ENCODE measurements around the gene LEUTX. TPM values are rescaled to one million over a fixed set of nuclear protein-coding genes. Genes with fewer than 3 reads are reported as not detected.

Gene LEUTX
- total RNA-seq, 1 experiment from 2014 or later: not detected

DNA sequence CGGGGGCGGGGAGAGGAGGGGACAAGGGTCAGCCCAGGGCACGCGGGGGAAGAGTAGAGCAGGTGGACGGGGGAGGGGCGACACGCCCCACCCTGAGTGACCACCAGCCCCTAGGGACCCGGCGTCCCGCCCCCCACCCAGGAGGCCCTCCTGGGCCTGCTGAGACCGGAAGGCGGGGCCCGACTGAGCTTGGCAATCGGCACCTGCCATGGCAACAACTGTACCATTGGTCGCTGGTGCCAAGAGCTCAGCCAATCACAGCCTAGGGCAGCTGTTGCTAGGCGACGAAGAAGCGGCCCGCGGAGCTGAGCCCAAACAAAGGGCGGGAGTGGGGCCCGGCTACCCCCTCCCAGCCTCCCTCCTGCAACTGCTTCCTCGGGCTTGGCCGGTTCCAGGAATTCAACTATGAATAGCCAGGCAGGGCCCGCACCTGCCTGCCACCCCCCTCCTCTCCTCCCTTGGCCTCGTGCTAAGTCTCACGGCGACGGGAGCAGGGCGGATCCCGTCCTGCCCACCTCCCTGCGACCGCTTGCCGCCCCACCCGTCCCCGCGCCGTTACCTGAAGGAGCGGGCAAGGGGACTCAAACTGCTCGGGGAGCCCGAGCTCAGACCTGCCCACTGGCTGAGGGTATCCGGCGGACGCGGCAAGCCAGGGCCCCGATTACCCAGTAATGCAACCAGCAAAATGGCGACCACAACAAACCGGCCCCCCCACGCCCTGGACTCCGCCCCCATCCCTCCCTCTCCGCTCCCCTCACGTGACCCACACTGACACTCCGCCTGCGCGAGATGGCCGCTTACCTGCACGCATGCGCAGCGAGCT is 55.0 kb downstream of the LEUTX start, which contains the start of gene DYRK1B:
DYRK1B (minus strand) TSS at position 699 of the 823 bp plus-strand sequence. CDS start 2,295 bp downstream, outside the sequence.
- Mint-ChIP-seq H3K36me3 (ENCODE audit: insufficient read depth in 1 of 3, low read depth in 3 of 3) (peaks cover 29 to 75% (median 60%) of the 10 kb centered on the region in 3 experiments), H3K4me1 (peaks cover 18 to 19% of the 10 kb centered on the region in 2 experiments), H3K27me3 (ENCODE audit: low read depth) (no peaks in the 10 kb centered on the region), H3K4me3 (peak within 1 kb of the TSS; percentile 76 to 80), H3K27ac (peak within 1 kb of the TSS; percentile 89 to 96 (median 95)), H3K9me3 (no peaks in the 10 kb centered on the region)
- H3K14ac ChIP-seq (ENCODE audit: insufficient read depth, low read length): peak within 1 kb of the TSS; percentile 59
- H2BK20ac ChIP-seq (ENCODE audit: low read depth, low read length, poor library complexity, severe bottlenecking): no peak within 1 kb of the TSS
- H3K4me1 ChIP-seq (ENCODE audit: insufficient read depth, low read length): no peaks in the 10 kb centered on the region
- H4K91ac ChIP-seq (ENCODE audit: insufficient read length, low read depth, low read length): no peak within 1 kb of the TSS
- peak within 1 kb of the TSS; percentile 85 for H3K18ac ChIP-seq (ENCODE audit: insufficient read length, low read depth, low read length)
- no peaks in the 10 kb centered on the region for H3K79me1 ChIP-seq (ENCODE audit: insufficient read depth, low read depth, low read length, poor library complexity, severe bottlenecking)
- no peak within 1 kb of the TSS for H2AK5ac ChIP-seq (ENCODE audit: insufficient read length, low read length)
- no peaks in the 10 kb centered on the region for H3K79me2 ChIP-seq (ENCODE audit: insufficient read depth, low read length)
- H4K8ac ChIP-seq (replicated peaks; ENCODE audit: insufficient read length, low read depth, low read length): no peak within 1 kb of the TSS
- H2AFZ ChIP-seq (ENCODE audit: low read length): no peak within 1 kb of the TSS
- peak; percentile 97 for DNase-seq
- WGBS (ENCODE audit: extremely low coverage, insufficient read length, low lambda C conversion rate): no CpG with 5 or more reads among the region's 59 CpGs
- H4K20me1 ChIP-seq (ENCODE audit: control insufficient read depth, insufficient read depth, insufficient read length): no peaks in the 10 kb centered on the region
- TF ChIP-seq, protein P1, sequence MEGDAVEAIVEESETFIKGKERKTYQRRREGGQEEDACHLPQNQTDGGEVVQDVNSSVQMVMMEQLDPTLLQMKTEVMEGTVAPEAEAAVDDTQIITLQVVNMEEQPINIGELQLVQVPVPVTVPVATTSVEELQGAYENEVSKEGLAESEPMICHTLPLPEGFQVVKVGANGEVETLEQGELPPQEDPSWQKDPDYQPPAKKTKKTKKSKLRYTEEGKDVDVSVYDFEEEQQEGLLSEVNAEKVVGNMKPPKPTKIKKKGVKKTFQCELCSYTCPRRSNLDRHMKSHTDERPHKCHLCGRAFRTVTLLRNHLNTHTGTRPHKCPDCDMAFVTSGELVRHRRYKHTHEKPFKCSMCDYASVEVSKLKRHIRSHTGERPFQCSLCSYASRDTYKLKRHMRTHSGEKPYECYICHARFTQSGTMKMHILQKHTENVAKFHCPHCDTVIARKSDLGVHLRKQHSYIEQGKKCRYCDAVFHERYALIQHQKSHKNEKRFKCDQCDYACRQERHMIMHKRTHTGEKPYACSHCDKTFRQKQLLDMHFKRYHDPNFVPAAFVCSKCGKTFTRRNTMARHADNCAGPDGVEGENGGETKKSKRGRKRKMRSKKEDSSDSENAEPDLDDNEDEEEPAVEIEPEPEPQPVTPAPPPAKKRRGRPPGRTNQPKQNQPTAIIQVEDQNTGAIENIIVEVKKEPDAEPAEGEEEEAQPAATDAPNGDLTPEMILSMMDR (conservative IDR thresholded peaks at IDR 0.05): no peak
- H3K56ac ChIP-seq (ENCODE audit: insufficient read length, low read depth, low read length): no peak within 1 kb of the TSS
- peak within 1 kb of the TSS; percentile 51 for H3K9ac ChIP-seq (ENCODE audit: extremely low read depth, insufficient read length, low read length)
- H3K23ac ChIP-seq (ENCODE audit: insufficient read length, low read depth, low read length): no peak within 1 kb of the TSS
- H3K4me2 ChIP-seq (ENCODE audit: insufficient read depth, insufficient read length, low read length): peak within 1 kb of the TSS; percentile 33
- no peak within 1 kb of the TSS for H2BK5ac ChIP-seq (ENCODE audit: insufficient read length, low read length)
- H4K5ac ChIP-seq (ENCODE audit: insufficient read length, low read depth, low read length): no peak within 1 kb of the TSS
- no peak within 1 kb of the TSS; the same call in 1 of the 2 replicates for H2BK15ac ChIP-seq (ENCODE audit: low read depth, low read length)
- H3K23me2 ChIP-seq (ENCODE audit: insufficient read length, low read depth, low read length, poor library complexity, severe bottlenecking): no peaks in the 10 kb centered on the region
- no peak within 1 kb of the TSS for H3T11ph ChIP-seq (ENCODE audit: low read length)
- H3K4ac ChIP-seq (ENCODE audit: low read depth, low read length): no peak within 1 kb of the TSS
- H2BK12ac ChIP-seq (ENCODE audit: insufficient read length, low read depth, low read length): no peak within 1 kb of the TSS
- H2BK120ac ChIP-seq (ENCODE audit: low read depth, low read length, poor library complexity, severe bottlenecking): no peak within 1 kb of the TSS
- no peaks in the 10 kb centered on the region for H3K9me3 ChIP-seq (ENCODE audit: control insufficient read depth, low read depth, low read length)
- H3K27ac ChIP-seq (ENCODE audit: insufficient read length, low read depth, low read length): no peak within 1 kb of the TSS
- no peaks in the 10 kb centered on the region for H3K27me3 ChIP-seq (ENCODE audit: insufficient read depth, low read length)

Data from H9 (cell line).